Omental fat pad (tissue), 4 donors: ENCODE results near the gene CLIC3. TPM values are rescaled to one million over a fixed set of nuclear protein-coding genes. Genes with fewer than 3 reads are reported as not detected.
"Not testable (repeated sequence)": the region's sequence is repeated elsewhere in the genome, so short reads cannot be mapped to it uniquely, and the experiment has no call there.

Experiments used
- ATAC-seq: fragments of 150-250 bp; one replicate; pipeline ENCODE4 v1.9.1; 2016; ENCODE audit warnings: mild to moderate bottlenecking, moderate library complexity; ENCODE audit not compliant: low FRiP score
- DNase-seq: peaks from one replicate; pipeline ENCODE4 v3.0.0-alpha.2; 2019; ENCODE audit warnings: low spot score
- total RNA-seq, 4 donors: library from RNA; depleted of rRNA; stranded (reverse); fragments of >200 nt; gene quantifications; one replicate each; pipeline ENCODE4 v1.1.0, GENCODE V29; 2016
- TF ChIP-seq, protein P1 (sequence below), 3 donors: fragments of 450-650 bp; IDR thresholded peaks; one replicate each; pipeline ENCODE4 v1.5.1; 2016 to 2017; ENCODE audit warnings: antibody characterized with exemption in 3 of 3, mild to moderate bottlenecking in 3 of 3, moderate library complexity in 2 of 3

CLIC3 gene
- total RNA-seq, 4 donors from 2014 or later: 0.95 to 9.7 (median 4.7) TPM

DNA sequence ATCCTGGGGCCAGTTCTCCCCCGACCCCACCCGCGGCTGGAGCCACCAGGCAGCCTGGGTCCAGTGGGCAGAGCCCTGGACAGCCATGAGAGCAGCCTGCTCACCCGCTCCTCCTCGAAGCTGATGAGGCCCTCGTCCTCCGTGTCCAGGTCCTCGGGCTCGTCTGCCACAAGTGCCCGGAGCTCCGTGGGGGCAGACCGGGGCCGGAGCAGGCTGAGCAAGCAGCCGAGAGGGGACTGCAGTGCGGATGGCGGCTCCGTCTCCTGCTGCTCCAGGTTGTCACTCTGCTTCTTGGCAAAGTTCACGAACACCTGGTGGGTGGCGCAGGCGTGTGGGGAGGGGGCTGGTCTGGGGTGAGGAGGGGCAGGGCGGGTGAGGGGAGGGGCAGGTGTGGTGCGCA is 11.9 kb upstream of the CLIC3 start:
- TF ChIP-seq, protein P1, sequence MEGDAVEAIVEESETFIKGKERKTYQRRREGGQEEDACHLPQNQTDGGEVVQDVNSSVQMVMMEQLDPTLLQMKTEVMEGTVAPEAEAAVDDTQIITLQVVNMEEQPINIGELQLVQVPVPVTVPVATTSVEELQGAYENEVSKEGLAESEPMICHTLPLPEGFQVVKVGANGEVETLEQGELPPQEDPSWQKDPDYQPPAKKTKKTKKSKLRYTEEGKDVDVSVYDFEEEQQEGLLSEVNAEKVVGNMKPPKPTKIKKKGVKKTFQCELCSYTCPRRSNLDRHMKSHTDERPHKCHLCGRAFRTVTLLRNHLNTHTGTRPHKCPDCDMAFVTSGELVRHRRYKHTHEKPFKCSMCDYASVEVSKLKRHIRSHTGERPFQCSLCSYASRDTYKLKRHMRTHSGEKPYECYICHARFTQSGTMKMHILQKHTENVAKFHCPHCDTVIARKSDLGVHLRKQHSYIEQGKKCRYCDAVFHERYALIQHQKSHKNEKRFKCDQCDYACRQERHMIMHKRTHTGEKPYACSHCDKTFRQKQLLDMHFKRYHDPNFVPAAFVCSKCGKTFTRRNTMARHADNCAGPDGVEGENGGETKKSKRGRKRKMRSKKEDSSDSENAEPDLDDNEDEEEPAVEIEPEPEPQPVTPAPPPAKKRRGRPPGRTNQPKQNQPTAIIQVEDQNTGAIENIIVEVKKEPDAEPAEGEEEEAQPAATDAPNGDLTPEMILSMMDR (IDR thresholded peaks at IDR 0.05): no peak
- ATAC-seq: no peak

DNA sequence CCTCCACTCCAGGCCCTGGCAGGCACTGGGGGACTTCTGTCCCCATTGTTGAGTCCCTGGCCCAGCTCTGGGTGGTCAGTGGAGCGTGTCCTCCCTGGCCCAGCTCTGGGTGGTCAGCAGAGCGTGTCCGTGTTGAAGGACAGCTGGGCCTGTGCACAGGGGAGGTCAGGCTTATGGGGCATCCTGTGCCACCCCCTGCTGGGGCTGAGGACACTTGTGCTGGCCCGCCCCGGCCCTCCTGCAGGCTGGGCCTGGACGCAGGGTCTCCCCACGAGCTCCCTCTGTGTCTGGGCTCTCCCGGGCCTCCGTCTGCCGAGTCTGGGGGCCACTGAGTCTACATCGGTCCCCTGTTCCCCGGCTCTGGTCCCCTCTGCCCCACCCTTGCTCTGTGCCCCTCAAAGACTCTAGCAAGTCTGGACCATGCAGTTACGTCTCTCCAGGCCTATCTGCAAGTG is 11.5 kb upstream of the CLIC3 start:
- ATAC-seq (no peak), DNase-seq (no peak)
- TF ChIP-seq, protein P1 (IDR thresholded peaks at IDR 0.05): no peak

More for the DNA sequence above, 11.9 kb upstream of the CLIC3 start:
- DNase-seq: no peak

DNA sequence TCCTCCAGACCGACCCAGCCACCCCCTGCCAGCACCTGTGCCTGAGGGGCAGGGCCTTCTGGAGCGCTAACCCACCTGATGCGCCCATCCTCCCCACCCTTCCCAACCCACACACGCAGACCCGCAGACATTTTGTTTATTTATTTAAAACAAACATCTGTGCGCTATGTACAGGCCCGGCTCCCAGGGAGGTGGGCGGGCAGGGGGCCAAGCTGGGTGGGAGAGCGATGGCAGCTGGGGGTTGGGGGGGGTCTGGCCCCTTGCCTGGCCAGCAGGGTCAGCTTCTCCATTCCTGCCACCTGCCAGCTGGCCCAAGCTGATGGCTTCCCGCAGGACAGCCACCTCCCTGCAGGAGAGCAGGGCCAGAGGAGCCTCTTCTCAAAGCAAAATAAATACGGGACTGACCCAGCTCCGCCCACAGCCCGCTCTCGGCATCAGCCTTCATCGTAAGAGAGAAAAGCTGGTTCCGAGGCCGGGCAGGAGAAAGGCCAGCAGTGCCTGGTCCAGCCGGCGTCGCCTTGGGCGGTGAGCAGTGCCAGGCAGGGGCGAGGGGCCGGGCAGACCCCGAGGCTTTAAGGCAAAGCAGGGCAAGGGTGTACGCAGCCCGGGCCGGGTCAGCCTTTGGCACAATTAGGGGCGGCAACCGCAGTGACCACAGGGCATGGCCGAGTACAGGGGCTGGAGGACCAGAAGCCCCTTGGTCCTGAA is 10.9 kb upstream of the CLIC3 start:
- ATAC-seq (peak; percentile 9), DNase-seq (no peak)
- TF ChIP-seq, protein P1 (IDR thresholded peaks at IDR 0.05): no peak

DNA sequence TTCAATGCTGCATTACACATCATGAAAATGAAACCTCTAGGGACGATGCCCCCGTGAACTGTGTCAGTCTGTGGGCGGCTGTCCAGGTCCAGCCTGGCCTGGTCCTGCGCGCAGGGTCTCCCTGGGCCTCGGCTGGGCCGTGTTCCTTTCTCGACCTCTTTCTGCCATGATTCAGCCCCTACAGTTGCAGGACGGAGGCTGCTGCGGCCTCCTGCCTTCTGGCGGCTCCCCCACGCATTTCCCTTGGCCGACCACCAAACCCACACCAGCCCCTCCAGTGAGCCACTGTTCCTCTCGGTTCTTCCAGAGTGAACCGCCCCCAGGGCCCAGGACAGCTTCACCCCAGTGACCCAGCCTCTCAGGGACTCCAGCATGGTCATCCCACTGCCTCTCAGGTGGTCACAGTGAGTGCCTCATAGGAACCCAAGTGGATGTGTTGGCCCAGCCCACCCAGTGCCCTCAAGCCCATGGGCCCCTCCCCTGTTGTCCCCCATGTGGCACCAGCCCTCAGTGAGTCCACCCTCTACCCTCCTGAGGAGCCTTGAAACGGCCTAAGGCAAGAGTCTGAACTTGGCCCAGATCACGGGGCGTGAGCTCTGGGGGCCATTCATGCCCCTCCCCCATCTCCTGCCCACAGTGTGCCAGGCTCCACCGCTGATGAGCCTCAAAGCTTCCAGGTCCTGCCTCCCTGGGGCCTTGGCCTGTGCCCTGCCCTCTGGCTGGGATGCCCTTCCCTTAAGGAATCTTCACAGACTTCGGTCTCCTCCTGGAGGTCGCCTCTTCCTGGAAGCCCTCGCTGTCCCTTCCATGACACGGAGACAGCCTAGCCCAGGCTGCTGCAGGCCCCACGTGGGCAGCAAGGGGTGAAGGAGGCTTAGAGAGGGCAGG is 10.0 kb upstream of the CLIC3 start:
- ATAC-seq: no peak
- TF ChIP-seq, protein P1 (IDR thresholded peaks at IDR 0.05): no peak
- no peak for DNase-seq

DNA sequence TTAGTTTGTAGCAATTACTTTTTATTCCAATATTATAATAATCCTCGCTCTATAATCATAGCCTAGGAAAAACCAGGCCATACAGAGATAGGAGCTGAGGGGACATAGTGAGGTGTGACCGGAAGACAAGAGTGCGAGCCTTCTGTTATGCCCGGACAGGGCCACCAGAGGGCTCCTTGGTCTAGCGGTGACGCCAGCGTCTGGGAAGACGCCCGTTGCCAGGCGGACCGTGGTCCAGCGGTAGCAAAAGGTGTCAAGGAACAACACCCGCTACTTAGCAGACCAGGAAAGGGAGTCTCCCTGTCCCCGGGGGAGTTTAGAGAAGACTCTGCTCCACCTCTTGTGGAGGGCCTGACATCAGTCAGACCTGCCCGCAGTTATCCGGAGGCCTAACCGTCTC is 7.9 kb upstream of the CLIC3 start:
- not testable (repeated sequence) for ATAC-seq, DNase-seq

DNA sequence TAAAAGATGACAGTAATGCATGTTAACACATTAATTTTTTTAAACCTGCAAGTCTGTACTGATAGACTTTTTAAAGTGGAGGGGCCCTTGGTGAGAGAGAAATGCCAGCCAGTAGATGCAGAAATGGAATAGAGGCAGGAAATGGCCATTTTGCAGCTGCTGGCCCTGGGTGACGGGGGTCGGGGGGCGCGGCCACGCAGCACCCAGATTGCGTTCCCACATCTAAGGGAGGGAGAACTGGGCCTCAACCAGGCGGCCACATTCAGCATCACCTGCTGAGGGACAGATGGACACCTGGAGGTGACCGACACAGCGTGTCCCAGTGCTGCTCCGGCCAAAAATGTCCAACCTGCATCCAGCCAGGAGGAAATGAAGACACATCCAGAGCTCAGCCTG is 6.3 kb upstream of the CLIC3 start:
- TF ChIP-seq, protein P1 (IDR thresholded peaks at IDR 0.05): no peak
- no peak for DNase-seq
- no peak for ATAC-seq

DNA sequence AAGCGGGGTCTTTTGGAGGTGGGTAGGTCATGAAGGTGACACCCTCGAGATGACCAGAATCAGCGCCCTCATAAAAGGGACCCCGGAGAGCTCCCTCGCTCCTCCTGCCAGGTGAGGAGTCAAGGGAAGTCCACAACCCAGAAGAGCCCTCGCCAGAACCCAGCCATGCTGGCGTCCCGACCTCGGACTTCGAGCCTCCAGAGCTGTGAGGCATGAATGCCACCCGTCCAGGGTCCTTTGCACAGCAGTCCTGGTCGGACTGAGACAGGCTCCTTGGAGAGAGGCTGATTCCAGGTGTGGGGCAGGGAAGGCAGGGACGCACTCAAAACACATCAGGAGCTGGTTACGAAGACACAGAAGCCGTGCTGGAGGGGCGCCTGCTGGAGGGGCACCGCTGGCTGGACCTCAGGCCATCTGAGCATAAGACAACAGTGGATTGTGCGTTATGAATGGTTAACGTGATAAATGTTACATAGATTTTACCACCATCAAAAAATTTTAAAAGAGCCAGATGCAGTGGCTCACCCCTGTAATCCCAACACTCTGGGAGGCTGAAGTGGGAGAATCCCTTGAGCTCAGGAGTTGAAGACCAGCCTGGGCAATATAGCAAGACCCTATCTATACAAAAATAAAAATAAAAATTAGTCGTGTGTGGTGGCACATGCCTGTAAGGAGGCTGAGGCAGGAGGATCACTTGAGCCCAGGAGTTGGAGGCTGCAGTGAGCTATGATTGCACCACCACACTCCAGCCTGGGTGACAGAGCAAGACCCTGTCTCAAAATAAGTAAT is 5.7 kb upstream of the CLIC3 start:
- ATAC-seq (no peak), DNase-seq (no peak)
- TF ChIP-seq, protein P1 (IDR thresholded peaks at IDR 0.05): no peak
